Activated CD8-positive, alpha-beta memory T cell treated with anti-CD3 and anti-CD28 coated beads for 4 hours (primary cell): Measurements from ENCODE around the gene MRPS10.
"Not testable (repeated sequence)": the region's sequence is repeated elsewhere in the genome, so short reads cannot be mapped to it uniquely, and the experiment has no call there.

Experiments used
- DNase-seq, 2 donors: peaks; one replicate each; pipeline ENCODE4 v3.0.0-alpha.2; 2020; ENCODE audit warnings: low read depth in 2 of 2

The MRPS10 gene

DNA sequence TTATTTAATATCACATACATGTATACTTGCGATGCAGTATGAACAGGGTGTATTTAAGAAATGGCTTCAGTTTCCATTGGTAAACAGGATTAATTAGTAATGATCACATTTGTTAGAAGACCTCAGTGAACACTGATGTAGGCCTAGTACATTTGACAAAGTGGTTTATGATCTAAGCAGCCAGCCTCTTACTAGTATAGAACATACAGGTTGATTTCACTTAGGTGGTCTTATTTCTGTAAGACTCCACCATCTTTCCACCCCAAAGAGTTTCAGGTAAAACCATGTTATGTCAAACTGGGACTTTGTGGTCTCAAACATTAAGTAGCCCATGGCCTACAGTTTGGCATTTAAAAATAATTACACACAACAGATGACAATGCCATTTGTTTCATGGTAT lies 20.2 kb upstream of the MRPS10 start:
- no peak for DNase-seq

DNA sequence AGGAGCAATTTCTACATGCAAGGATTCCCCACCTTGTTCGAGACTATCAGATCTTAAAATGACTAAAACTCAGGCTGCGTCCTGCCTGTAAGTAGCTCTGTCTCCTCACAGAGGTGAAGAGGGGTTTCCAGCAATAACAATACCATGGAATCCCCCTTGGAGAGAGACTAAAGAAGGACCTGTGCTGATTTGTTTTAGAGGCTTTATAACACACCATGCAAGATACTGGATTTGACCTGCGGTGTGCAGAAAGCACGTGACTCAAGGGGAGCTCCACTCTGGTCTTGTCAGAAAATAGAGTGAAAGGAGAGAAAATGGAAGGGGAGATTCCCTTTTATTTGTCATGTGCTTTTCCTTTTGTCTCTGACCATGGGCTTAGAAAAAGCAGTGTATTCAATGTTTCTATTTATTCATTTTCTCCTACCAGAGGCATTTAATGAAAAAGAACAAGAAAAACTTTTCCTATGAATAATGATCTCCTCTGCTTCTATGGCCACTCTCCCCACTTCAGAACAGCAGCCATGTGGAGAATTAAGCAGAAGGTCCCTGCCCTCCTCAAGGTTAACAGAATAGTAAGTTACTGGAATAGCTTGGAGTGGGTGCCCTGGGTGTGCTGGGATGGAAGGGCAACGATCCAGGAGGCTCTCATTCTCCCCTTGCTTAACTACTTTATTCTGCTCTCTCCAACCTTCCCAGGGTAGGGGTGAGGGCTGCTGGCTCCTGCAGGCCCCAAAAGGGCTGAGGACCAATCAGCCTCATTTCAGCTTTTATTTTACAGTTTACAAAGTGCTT lies 19.2 kb upstream of the MRPS10 start:
- no peak for DNase-seq

DNA sequence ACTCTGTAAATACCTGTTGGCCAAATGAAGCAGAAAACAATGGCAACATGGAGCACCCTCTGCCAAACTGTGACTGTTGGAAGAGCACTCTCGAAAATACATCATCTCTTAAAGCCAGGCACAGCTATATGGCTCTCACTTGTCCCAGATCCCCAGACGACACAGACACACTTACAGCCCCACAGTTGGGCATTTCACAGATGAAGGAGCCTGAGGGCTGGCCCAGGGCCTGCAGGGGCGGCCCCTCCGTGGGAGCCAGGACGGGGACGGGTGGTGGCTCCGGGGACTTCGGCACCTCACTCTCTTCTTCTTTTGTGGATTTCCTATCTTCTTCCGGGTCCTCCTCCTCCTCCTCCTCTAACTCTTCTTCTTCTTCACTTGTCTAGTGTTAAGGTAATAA lies 18.4 kb upstream of the MRPS10 start:
- DNase-seq, result no peak

DNA sequence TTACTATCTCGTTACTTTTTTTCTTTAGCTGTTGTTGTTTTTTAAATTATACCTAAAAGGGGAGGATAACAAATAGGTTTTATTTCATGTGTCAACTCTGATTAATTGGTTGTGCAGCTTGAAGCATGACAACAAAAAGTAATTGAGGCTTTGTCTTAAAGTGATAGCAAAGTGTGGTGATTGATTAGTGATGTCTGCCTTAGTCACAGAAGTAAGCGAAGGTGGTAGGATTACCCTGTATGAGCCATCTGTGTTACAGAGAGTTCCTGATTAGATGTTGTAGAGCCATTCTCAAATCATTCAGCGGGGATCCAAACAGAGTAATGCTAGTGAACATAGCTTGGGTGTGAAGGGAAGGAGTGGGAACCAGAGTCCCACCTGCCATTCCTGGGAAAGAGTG lies 14.4 kb upstream of the MRPS10 start:
- DNase-seq, result no peak

DNA sequence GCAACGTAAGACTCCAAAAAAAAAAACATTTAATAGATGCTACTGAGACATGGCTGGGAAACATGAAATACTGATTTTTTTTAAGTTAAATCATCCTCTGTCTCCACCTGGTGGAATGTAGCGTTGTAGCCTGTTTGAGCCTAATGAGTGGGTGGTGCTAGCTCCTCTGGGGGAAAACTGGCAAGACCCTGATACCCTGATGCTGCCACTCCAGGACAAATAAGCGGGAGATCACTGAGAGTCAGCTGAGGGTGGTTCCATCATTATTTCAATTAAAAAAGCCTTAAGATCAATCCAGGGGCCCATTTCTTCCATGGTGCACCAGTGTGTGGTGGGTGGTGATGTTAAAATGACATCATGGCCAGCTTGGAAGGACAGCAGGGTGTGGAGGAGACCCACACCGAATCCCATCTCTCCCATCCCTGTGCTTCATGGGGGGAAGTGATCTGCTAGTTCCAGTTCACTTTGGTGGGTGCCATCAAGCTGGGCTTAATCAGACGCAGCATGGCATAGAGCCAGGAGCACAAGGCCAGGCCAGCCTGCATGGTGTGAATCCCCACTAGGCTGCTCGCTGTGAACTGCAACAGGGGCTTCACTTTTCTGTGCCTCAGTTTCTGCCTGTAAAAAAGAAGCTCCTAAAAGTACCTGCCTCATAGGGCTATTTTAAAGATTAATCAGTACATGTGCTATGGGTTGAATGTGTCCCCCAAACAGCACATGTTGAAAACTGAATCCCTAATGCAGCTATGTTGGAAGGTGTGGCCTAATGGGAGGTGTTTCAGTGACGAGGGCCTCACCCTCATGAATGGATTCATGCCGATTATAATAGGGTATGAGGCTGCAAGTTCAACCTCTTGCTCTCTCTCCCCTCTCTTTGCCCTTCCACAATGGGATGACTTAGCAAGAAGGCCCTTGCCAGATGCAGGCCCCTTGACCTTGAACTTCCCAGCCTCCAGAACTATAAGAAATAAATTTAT lies 13.0 kb upstream of the MRPS10 start:
- no peak for DNase-seq

DNA sequence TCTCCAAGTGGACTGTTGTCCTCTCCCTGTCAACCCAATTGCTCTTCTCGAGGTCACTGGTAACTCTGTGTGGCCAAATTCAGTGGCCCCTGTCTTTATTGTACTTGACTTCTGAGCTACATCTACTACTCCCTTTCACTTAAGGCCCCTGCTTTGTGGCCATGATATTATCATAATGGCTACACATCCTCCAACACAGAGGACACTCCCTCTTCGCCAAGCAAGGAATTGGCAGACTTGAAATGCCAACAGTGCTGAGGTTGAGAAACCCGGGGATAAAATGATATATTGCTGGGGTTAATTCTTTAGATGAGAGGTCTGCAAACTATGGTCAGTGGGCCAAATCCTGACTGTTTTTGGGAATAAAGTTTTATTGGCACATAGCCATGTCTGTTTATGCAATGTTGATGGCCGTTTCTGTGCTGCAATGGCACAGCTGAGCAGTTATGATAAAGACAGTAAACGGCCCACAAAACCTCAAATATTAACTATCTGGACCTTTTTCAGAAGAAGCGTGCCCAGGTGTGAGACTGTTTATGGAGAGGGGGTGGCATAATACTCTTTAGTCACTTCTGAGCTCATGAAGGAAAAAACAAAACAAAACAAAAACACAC lies 12.0 kb upstream of the MRPS10 start:
- no peak for DNase-seq

DNA sequence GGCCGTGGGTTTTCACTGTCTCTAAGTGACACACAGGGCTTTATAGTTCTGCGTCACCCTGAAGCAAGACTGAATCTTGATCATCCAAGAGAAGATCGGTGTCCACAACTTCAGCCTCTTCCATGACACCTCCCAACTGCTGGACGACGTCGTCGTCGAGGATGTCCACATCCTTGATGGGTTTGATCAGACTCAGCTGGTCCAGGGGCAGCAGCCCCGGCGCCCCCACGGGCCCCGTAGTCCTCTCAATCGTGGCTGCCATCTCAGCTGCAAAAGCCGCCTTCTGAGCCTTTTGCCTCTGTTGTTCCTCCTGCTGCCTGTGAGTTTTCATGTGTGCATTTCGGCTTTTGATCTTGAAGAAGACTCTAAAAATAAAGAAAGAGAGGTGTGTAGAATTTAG lies 10.6 kb upstream of the MRPS10 start:
- DNase-seq, result no peak

DNA sequence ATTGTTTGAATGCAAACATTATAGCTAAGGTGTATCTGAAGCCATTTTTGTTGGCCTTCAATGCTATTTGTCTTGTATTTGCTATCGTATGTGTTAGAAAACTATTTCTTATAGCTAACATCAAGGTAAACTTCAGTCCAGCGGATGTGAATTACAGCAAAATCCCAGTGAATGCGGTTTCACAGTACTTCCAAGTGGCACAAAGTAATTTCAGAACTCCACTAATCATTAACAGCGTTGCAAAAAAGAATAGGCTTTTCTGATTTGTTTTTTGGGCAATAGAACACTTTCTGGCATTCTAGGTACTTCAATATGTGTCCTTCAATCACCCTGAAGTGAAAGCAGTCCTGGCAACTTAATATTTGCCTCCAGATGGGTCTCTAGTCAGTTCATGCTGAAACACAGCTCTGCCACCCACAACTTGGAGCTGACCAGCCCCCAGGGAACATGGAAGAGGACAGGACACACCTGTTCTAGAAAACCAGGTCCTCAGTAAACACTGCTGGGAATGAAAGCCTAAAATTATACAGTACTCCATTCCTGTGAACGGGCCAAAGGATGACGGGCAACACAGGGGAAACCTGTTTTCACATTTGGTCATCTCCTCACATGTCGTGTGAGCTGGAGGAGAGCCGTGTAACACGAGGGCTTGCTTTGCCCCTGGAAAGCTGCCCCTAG lies 9.7 kb upstream of the MRPS10 start:
- DNase-seq, result no peak

DNA sequence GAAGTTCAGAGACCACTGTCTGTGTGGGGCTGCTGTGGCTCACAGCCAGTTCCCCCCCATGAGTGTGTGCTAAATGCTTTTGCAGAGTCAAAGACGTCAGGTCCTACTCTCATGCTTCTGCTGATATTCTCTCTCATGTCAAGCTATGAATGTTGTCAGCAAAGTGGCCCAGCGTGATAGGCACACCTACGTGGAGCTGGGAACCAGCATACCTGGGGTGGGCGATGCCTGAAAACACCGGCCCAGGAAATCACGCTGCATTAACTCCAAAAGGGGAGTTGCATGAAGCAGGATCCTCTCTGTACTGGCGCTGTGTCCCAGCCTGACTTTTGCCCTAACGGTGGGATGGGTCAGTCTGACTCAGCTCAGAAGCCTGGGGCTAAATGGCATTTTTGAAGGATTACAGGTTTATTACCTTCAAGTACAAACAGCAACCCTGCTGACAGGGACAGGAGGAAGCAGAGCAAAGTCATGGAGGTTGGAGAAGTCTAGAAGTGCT lies 9.0 kb upstream of the MRPS10 start:
- no peak for DNase-seq

DNA sequence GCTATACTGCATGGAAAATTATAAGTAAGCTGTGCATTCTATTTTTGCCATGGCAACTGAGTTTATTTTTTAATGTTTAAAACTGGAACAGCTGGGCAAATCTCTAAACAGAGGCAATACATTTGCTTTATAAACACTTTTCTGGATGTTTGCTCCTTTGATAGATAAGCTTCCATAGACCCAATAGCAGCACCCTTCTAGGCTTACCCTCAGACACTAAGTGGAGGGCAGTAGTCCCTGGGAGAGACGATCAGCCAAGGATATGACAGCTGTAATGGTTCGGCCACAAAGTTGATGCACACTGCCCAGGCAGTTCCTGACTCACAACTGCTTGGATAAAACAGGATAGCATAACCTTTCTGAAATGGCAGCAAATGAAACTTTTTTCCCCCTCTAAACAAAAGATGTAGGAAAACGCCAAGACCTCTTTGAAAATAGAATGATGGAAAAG lies 8.5 kb upstream of the MRPS10 start:
- DNase-seq, result no peak

DNA sequence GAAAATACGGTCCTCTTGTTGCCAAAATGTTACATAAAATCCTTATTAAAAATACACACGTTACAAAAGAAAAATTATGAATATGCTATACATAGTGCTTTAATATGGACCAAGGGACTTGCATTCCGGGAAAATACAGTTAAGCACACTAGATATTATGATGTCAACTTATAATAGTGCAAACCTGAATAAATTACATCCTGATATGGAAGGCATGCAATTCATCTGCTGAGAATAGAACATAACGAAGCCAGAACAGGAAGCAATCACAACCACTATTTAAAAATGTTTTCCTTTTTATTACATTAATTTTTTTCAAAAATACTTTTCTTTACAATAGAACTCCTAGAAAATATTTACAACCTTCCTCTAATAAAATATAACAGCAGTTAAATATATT lies 7.8 kb upstream of the MRPS10 start:
- DNase-seq, result no peak

DNA sequence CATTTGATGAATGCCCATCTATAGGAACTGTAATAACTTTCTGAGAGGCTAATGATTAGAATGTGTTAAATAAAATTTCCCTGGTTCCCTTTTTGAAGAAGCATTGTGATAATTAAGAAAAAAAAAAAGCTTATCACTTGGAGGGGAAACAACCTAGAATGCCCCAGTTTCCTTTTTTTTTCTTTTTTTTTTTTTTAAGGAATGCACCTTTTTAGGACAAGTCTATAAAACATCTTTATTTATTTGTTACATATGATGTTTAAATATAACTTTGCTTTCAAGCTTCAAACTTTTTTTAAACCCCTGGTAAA lies 7.3 kb upstream of the MRPS10 start:
- DNase-seq, result no peak

DNA sequence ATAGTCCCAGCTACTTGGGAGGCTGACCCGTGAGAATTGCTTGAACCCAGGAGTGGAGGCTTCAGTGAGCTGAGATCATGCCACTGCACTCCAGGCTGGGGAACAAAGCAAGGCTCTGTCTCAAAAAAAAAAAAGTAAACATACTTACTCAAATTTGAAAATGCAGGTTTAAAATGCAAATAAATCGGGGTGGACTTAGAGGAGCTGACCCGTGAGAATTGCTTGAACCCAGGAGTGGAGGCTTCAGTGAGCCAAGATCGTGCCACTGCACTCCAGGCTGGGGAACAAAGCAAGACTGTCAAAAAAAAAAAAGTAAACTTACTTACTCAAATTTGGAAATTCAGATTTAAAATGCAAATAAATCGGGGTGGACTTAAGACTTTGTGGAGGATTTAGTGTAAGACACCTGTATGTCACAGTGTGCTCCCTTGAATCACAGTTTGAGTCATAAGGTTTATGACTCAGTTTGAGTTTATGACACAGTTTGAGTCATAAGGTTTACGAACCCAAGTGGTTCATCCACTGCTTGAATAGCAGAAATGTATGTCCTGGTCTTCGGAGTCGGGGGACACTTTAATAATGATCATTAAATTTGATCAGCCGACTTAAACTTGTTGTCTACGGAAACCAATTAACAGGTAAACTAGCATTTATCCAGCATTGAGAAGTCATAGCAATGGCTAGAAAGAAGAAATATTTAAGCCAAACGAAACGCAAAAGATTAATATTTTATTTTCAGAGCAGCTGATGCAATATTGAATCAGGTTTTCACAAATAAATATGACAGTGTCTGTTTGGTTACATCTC lies 6.8 kb upstream of the MRPS10 start:
- DNase-seq, result no peak

DNA sequence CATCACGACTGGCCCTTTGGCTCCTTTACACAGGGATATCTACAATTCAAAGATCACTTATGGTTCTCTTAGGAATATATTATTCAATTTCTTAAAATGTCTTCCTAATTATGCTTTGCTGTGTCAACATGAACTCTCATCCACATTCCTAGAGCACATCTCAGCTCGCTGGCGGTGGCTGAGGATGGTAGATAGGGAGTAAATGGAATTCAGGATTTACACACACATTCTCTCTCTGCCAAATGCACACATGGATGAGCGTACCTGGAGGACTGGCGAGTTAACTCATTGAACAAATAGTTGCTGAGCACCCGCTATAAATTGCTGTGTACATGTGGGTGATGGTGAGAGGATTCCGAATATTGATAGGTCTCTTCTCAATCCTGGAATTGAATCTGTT lies 4.8 kb upstream of the MRPS10 start:
- no peak for DNase-seq

DNA sequence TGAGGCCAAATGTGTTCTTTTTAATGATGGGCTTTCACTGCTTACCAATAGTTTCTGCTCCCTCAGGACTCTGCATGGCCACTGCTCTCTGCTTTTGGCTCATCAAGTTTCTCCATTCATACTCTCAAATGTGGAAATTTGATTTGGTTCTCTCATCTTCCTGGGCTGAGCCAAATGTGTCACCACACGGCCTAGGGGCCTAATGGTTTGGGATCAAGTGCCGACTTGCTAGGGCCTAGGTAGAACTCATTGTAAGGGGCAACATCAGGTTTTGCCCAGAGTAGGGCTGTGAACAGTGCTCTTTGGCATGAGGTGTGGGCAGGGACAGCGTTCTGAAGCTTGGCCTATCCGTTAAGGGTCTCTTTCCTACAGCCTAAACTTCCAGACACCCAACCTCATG lies 3.9 kb upstream of the MRPS10 start:
- DNase-seq, result no peak

DNA sequence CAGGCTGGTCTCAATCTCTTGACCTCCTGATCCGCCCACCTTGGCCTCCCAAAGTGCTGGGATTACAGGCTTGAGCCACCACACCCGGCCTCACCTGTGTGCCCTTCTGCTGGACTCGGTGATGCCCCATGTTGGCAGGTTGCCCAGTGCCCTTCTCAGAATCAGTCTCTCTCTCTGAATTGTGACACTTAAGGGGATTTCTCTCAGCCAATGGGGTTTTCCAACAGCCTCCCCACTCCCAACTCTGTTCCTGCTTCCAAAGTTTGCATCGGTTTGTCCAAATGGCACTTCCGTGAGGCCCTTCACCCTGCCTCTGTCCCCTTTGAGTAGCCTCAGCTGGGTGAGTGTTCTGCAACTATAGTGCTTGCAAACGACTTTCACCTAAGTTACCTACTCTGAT lies 3.1 kb upstream of the MRPS10 start:
- DNase-seq, result no peak

DNA sequence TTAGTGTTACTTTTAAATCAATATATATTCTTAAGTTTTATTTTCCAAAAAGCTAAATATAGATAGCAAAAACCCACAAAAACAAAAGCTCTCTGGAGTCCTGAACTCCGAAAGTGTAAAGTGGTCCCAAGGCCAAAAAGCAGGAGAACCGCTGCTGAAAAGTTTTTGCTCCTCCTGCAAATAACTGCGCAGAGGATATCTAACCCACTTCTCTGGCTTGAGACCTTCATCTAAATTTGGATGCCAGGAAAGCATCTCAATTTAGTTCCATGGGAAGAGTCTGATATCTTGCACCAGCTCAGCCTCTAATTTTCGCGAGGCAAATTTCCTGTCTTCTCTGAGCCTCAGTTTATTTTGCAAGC lies 523 bp downstream of the MRPS10 start:
- DNase-seq, result no peak

DNA sequence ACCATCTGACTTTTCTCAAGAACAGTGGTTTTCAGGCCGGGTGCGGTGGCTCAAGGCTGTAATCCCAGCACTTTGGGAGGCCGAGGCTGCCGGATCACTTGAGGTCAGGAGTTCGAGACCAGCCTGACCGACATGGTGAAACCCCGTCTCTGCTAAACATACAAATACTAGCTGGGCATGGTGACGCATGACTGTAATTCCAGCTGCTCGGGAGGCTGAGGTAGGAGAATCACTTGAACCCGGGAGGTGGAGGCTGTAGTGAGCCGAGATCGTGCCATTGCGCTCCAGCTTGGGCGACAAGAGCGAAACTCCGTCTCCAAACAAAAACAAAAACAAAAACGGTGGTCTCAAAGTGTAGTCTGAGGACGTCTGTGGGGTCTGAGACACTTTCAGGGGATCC lies 1.2 kb downstream of the MRPS10 start:
- DNase-seq, result not testable (repeated sequence)

DNA sequence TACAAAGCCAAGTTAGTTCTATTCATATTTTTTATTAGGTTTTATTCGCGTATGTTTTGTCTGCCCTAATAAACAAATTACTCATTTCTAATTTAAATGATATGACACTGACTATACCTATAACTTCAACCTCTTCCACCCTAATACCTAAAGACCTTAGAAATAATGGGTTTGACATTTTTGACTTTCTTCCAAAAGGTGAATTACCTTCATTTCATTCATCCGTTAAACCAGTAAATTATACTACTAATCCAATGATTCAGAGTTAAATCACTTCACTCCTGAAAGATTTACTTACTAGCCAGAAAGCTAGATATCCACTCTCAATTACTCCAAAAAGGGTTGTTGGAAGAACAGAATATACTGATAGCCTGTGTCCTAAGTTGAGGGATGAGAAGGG lies 5.2 kb downstream of the MRPS10 start:
- no peak for DNase-seq

DNA sequence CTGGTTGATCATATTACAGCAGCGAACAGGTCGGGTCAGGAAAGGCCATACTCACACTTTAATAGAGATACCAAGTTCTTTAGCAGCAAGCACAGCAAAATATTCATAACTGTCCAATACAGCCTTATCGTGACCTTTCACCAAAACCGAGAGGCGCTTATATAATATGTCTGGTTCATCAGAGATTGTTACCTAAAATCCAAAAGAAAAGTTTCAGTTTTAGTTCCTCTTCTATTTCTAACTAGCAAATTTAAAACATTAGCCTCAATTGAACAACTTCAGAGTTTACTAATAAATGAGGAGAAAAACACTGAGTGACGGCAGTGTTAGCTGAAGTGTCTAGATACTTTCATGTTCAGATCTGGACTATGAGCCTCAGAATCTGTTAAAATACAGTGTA lies 5.9 kb downstream of the MRPS10 start:
- no peak for DNase-seq

DNA sequence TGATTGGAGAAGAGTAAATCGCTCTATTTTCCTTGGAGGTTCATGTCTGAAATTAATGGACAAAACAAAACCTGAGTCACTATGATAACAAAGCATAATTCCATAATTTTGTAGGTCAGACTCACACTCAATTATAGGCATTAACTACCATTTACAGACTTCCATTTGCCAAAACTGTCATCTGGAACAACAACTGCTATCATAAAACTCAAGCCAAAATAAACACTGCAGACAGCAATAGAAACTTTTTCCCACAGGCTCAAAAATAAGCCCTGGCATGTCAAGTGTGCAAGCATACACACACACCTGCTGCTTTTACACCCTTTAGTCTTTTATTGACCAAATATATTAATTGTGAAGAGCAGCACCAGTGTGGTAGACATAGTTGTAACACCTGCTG lies 7.1 kb downstream of the MRPS10 start:
- no peak for DNase-seq
